Retinal pigment epithelial cell (primary cell): ENCODE results near the gene NR1D1.

ENCODE experiments used
- DNase-seq: peaks from one replicate; pipeline ENCODE4 v3.0.0-alpha.2; 2010; ENCODE audit warnings: low read depth
- H3K4me3 ChIP-seq: 2 replicates; pipeline ENCODE4 v1.5.1; 2011; ENCODE audit warnings: mild to moderate bottlenecking, low read length, control low read depth, moderate library complexity
- CTCF ChIP-seq: conservative IDR thresholded peaks from 2 replicates; pipeline ENCODE4 v1.5.1; 2011; ENCODE audit warnings: low read depth, low read length, control low read depth, inconsistent platforms

Gene NR1D1

GRCh38 chr17:40093580-40094201 is 6.7 kb downstream of the NR1D1 start:
- H3K4me3 ChIP-seq, result no peak overlapping the region
- no peak for TF ChIP-seq CTCF
- no peak for DNase-seq

GRCh38 chr17:40093005-40093579 is 7.3 kb downstream of the NR1D1 start:
- TF ChIP-seq CTCF, result no peak
- H3K4me3 ChIP-seq, result no peak overlapping the region
- no peak for DNase-seq

GRCh38 chr17:40092581-40092980 is 7.8 kb downstream of the NR1D1 start:
- no peak for DNase-seq

GRCh38 chr17:40091691-40092397 is 8.5 kb downstream of the NR1D1 start:
- TF ChIP-seq CTCF, result no peak
- H3K4me3 ChIP-seq, result no peak overlapping the region
- no peak for DNase-seq

More at GRCh38 chr17:40092581-40092980, 7.8 kb downstream of the NR1D1 start:
- no peak overlapping the region for H3K4me3 ChIP-seq
- TF ChIP-seq CTCF, result no peak

GRCh38 chr17:40090237-40091119 is 9.9 kb downstream of the NR1D1 start:
- no peak overlapping the region for H3K4me3 ChIP-seq
- DNase-seq, result no peak
- no peak for TF ChIP-seq CTCF

GRCh38 chr17:40089077-40089895 is 11.1 kb downstream of the NR1D1 start:
- no peak for TF ChIP-seq CTCF
- no peak overlapping the region for H3K4me3 ChIP-seq
- no peak for DNase-seq
